GM18499 (cell line): Measurements from ENCODE around the gene SUSD1.
"Not testable (repeated sequence)": the region's sequence is repeated elsewhere in the genome, so short reads cannot be mapped to it uniquely, and the experiment has no call there.

ENCODE experiments used
- ATAC-seq: cut with Tn5 transposase; IDR thresholded peaks from one replicate; pipeline ENCODE4 v1.9.1; 2021; ENCODE audit warnings: moderate number of reproducible peaks; ENCODE audit not compliant: insufficient read depth, unreplicated experiment

Gene SUSD1

DNA sequence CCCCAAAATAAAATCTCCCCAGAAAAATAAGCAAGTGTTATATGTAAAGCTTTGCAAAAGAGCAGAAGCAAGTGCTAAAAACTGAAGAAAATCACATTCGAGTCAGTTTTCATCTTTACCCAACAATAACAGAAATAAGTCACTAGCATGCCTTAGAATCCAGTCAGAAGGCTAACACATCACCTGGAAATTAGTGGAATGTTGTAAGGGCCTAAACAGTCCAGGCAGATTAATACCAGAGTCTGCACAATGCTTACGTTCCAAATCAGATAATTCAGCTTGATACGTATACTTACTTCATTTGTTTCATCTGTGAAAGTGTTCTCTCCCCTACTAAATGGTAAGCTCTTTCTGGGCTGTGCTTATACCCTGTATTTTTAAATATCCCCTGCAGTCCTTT lies 42.7 kb downstream of the SUSD1 start:
- no peak for ATAC-seq

DNA sequence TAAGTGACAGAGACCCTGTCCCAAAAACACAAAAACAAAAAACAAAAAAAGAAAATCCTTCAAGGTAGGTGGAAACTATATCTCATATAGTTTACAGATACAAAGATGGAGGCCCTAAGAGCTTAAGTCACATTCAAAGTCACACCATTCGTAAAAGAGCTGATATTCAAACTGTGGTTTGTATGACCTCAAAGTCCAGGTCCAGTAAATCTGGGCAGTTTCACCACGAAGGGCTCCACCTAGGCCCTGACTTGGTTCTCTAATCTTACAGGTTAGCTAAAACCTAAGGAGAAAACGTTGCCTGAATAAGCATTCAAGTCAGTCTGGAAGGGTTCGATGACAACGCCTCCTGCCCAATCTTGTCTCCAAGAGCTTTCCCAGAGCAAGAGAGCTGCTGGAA lies 44.1 kb downstream of the SUSD1 start:
- ATAC-seq: no peak

DNA sequence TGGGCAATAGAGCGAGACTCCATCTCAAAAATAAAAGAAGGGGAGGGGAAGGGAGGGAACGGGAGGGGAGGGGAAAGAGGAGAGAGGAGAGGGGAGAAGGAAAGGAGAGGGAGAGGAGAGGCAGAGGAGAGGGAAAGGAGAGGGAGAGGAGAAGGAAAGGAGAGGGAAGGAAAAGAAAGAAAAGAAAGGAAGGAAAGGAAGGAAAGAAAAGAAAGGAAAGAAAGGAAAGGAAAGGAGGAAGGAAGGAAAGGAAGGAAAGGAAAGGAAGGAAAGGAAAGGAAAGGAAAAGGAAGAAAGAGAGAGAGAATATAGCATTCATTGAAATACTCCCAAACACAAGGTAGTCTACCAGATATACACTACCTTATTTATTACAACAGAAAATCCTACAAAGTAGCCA lies 44.8 kb downstream of the SUSD1 start:
- ATAC-seq: no peak

DNA sequence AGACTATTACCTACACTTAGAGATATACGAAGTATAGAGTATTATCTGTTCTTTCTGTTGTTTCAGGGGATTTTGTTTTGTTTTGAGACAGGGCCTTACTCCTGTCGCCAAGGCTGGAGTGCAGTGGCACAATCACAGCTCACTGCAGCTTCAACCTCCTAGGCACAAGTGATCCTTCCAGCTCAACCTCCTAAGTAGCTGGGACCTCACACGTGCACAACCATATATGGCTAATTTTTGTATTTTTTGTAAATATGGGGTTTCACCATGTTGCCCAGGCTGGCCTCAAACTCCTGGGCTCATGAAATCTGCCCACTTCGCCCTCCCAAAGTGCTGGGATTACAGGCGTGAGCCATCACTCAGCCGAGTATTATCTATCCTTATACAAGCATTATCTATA lies 45.9 kb downstream of the SUSD1 start:
- no peak for ATAC-seq

DNA sequence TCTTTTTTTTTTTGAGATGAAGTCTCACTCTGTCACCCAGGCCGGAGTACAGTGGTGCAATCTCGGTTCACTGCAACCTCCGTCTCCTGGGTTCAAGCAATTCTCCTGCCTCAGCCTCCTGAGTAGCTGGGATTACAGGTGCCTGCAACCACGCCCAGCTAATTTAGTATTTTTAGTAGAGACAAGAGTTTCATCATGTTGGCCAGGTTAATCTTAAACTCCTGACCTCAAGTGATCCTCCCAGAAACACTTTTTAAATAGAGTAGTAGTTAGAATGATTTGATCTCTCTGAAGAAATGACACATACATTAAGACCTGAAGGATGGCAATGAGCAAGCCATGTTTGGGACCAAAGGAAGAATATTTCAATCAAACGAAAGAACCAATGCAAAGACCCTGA lies 46.7 kb downstream of the SUSD1 start:
- not testable (repeated sequence) for ATAC-seq

DNA sequence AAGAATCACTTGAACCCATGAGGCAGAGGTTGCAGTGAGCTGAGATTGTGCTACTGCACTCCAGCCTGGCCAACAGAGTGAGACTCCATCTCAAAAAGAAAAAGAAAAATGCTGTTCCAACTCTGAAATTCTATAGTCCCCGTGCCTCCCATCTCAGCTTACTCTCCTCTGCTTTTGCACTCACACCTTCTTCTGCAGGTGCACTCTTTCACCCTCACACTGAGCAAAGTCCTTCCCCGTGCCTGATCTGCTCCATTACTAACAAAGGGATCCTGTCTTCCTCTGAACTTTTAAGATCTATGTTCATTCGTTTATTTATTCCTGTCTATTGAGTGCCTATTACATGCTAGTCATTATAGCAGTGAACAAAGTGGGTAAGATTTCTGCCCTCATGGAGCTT lies 47.8 kb downstream of the SUSD1 start:
- no peak for ATAC-seq

DNA sequence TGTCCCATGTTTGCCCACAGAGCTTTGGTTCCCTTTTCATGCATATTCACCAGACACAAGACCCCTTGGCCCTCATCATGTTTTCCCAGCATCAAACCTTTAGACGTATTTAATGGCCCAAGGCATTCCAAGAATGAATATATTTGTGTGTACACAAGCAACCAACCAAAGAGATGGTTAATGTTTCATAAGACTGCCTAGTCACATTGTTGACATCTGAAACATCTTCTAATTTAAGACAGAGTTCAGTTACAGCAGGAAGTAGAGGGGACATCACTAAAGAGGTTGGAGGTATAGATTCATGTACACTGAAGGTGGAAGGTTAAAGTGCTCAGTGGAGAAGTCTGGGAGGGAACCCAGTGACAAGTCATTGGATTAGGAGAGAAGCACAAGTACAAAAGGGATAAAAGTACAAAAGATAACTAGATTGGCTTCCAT lies 49.1 kb downstream of the SUSD1 start:
- ATAC-seq: no peak

DNA sequence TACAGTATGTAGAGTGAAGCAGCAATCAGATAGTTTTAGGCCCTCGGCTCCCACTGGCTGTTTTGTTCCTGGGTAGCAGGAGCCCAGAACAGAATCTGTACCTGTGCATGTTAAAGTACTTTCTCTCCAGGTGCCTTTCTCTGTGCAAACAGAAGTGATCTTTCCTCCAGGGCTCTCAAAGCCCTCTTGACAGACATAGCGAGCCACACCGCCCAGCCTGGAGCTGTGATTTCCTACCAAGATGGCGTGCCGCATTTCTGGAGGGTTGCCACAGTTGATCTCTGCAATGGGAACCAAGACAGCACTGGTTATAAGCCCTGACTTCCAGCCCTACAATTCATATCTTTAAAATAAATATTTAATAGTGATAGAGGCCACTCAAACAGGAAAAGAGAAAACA lies 50.9 kb downstream of the SUSD1 start:
- ATAC-seq: no peak

DNA sequence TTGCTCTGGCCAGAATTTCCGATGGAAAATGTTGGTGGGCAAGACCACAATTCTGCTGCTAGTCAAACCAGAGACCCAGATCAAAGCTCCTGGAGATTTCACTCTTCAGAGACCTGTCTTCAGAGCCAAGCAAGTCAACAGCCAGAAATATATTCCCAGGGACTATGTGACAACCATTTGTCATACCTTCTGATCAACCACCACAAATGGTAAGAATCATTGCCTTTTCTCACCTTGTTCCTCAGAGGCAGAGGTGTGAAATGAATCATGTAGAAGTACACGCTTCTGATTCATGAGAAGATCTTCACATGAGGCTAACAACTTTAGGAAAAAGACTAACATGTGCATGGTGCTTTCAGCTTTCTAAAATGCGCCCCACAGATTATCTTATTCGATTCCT lies 53.5 kb downstream of the SUSD1 start:
- ATAC-seq: no peak

DNA sequence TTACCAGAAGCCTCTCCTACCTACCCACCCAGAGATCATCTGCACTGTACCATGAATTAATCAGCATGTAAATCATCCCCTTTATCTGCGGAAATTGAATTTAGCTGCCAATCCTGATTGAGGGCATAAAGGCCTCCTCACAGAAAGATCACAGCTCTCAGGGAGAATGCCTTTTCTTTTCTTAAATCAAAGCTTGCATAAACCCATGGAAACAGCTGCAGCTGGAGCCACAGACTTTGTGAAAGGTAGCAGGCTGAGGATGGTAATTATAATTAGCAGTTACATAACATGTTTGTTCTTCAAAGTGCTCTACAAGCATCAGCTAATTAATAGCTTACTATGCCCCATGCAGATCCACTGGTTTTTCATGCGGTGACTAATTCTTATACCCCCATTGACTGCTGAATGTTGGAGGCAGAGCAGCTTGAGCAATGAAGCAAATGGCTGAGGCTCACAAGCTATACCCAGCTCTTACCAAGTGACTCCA lies 54.6 kb downstream of the SUSD1 start:
- no peak for ATAC-seq

DNA sequence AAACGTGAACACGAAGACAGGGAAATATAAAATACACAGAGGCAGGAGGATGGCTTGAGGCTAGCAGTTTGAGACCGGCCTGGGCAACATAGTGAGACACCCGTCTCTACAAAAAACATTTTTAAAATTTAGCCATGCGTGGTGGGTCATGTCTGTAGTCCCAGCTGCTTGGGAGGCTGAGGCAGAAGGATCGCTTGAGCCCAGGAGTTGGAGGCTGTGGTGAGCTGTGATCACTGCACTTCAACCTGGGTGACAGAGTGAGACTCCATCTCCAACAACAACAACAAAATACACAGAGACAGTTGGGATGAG lies 55.1 kb downstream of the SUSD1 start:
- ATAC-seq: no peak

DNA sequence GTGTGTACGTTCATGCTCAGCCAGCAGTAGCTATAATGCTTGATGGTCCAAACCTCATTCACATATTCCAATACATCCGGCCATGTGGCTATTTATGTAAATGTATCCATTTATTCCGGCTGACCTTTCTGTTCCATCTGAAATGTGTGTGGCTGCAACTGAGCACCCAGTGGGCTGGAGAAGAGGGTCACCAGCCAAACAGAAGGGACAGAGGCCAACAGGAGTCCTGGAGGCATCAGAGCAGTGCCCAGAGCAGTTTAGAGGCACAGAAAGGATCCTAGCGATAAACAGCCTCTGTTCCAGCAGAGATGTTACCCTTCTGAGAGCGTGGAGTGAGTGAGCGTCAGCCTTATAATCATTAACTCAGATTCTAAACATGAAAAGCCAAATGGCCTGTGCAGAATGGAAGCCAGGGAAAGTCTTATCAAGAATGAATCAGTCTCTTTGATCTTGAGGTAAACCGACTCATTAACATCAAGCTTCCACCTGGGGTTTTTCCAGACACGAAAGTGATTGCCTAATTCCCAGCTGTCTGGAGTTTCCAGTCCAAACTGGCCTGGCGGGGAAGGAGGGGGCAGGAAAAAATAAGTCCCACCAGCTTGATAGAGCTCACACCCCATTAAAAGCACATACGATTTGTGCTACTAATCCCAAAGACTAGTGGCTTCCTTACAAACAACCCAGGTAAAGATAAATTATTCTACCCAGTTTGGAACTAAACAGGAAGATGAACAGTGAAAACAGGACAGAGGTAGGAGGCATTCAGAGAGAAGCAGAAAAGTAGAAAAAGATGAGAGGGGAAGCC lies 55.7 kb downstream of the SUSD1 start:
- no peak for ATAC-seq

DNA sequence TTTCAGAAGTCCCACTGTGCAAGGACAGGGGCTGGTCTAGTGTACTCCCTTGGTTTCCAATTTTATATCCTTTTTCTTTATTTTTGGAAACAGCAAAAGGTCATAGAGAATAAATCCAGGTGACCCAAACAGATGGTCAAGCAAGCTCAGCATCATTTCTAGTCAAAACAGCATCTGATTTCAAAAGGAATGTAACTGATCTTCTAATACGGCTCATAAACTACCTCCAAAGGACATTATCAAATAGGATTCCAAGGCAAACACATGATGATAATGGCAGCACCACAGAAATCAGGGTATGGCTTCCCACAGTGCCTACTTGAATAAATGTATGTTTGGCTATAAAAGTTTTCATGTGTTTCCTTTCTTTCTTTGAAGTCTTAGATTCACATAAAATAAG lies 57.1 kb downstream of the SUSD1 start:
- no peak for ATAC-seq

DNA sequence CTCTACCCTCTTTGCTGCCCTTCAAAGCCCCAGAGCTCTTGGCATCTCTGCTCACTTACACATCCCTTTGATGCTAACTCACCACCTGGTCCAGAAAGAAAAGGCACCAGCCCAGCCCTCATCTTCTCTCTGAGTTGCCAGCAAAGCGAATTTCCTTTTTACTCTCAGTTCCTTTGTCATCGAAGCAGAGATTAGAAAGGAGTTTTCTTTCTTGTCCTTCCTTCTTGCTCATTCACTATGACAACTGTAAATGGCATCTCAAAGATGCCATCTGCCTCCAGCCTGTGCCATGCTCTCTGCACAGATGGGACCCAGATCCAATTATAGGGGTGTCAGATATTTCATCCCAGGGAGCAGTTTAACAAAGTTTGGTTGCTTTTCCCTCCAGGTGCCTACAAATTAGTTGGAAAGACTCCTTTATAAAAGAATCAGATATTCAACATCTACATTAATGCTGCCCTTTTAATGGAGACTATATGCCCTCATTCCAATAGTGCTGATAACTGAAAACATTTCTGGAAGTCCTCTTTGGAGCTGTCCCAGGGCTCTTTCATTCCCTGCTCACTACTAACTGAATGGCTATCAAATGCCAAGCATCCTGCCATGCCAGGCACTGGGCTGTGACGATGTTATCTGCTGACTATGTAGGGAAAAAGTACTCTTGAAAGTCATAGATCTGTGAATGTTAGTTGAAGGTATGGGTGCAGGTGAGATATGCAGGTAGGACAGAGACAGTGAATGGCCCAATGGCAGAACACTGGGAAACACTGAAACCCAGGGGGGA lies 58.9 kb downstream of the SUSD1 start:
- ATAC-seq: no peak

DNA sequence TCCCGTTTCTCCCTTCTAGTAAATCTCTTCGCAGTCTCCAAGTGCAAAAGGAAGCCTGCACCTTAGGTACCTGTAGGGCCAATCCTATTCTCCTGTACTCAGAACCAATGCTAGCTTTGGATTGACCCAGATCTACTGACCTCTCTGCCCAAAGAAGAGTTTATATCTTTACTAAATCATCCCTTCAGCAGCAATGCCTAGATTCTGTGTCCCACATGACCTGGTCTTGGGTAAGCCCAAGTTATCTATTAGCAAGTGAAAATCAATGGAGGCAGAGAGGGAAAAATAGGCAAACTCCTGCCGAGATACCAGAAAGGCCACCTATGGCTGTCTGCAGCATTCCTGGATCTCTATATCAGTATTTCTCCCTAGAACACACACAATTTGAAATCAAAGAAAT lies 60.0 kb downstream of the SUSD1 start:
- no peak for ATAC-seq

DNA sequence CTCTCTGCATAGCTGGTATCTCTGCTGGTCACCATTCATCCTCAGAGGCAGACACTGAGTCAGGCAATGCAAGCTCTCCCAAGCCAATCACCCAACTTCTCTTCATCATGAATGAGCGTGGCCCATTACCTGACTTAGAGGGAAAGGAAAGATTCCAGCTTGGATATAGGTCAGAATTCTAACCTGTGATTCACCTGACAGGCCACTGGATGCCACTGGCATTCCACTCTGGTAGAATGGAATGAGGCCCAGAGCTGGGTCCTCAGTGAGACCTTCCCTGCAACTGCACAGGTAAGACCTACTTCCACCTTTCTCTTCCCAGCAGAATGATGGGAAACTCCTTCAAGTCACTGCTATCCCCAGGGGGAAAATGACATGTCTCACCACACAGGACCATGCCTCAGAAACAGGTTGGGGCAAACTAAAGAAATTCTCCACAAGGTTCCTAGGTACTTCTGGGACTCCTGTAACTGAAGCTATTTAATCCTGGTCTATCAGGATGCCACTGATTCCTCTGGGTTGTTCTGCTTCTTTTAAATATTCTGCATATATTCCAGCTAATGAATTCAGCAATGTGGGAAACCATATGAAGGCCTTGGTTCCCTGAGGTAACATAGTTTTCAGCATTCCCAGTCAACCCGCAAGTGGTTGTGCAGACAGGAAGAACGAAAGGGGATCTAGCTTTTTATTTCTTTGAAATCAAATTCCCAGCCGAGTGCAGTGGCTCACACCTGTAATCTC lies 62.0 kb downstream of the SUSD1 start:
- ATAC-seq: no peak

DNA sequence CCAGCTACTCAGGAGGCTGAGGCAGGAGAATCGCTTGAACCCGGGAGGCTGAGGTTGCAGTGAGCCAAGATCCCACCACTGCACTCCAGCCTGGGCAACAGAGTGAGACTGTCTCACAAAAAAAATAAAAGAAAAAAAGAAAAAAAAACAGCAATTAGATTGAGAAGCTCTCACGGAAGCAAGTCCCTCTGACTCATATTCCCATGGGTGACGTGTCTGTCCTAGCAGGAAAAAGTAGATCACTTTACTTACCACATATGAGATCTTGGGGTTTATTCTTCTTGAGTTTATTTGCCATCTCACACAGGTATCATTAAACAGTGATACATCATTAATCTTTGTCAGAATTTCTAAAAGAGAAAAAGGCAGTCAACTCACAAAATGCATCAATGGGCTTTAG lies 62.6 kb downstream of the SUSD1 start:
- no peak for ATAC-seq

DNA sequence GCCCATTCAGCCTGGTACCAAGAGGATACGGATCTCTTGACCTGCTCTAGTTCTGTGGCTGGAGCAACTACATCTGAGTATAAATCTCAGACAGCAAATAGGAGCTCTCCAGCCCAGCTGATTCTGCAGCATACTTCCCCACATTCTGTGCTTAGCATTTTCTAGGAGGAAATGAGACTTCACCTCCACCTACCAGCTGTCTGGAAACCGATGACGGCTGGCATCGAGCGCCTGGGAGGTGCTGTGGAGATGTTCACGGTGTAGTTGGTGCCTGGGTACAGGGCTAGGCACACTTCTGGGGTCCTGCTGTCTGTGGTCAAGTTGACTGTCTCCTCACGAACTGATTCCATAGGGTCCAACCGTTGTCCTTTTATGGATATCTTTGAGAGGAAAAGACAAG lies 63.6 kb downstream of the SUSD1 start:
- no peak for ATAC-seq

DNA sequence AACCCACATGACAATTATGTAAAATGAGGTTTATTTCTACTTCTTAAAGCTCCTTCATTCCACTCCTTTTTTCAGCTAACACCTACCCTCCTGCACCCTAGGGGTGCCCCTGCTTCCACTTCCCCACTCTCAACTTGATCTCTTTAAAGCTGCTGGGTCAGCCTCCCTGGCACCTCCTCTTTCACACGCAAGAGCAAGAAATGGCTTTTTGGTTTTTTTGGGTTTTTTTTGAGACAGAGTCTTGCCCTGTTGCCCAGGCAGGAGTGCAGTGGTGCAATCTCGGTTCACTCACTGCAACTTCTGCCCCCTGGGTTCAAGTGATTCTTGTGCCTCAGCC lies 64.4 kb downstream of the SUSD1 start:
- ATAC-seq: no peak

DNA sequence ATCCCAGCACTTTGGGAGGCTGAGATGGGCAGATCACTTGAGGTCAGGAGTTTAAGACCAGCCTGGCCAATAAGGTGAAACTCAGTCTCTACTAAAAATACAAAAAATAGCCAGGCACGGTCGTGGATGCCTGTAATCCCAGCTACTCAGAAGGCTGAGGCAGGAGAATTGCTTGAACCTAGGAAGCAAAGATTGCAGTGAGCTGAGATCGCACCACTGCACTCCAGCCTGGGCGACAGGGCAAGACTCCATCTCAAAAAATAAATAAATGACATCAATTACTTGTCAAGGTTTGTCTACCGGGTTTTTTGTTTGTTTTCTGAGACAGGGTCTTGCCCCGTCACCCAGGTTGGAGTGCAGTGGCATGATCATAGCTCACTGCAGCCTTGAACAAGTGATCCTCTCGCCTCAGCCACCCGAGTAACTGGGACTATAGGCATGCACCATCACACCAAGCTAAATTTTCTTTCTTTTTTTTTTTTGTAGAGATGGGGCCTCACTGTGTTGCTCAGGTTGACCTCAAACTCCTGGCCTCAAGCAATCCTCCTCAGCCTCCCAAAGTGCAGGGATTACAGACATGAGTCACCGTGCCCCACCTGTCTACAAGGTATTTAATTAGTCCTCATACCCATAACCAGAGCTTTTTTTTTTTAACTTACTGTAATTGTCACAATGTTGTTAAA lies 64.9 kb downstream of the SUSD1 start:
- ATAC-seq: no peak

DNA sequence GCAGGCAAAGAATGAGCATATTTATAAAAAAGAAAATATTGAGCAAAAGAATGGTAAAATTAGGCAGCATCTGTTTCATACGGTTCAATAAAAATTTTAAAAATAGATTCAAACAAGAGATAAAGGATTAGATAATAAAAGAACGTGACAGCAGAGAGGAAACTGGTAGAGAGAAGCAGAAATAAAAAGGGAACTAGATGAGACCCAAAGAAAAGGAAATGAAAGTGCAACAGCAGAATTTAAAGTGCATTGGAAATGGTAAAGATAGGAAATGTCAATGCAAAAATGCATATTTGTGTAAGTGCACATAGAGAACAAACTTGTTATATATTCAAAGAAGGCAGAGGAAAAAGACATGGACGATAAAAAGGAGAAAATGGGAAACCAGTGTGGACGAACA lies 70.2 kb downstream of the SUSD1 start:
- ATAC-seq: no peak
